Measurements from ENCODE around the gene MYO1F. TPM values are rescaled to one million over a fixed set of nuclear protein-coding genes. Genes with fewer than 3 reads are reported as not detected.

The MYO1F gene
- total and polyA plus RNA-seq, 2 of the 13 experiments (the other 11 are each of a cell fraction or from before 2014, with no cell fraction given), result 0.09 to 0.13 TPM

- Histone ChIP-seq H3K79me2 (ENCODE audit: insufficient read depth, low read length) (no peaks in the 10 kb centered on the region), H3K27ac (ENCODE audit: extremely low read length, insufficient read depth, low read length) (no peak overlapping the region), H3K4me2 (ENCODE audit: low read depth, low read length) (peak overlapping the region; percentile 99), H3K9me3 (ENCODE audit: low read length) (no peaks in the 10 kb centered on the region), H4K20me1 (ENCODE audit: insufficient read depth, low read length) (no peaks in the 10 kb centered on the region), H3K4me3 (replicated peaks in 1 of 3; ENCODE audit: insufficient read depth in 1 of 3, low read depth in 2 of 3, low read length in 3 of 3) (peak overlapping the region in 1 of 3 experiments; percentile 39; a peak in 1 of 6 replicates), H3K27me3 (ENCODE audit: control insufficient read depth in 1 of 2, insufficient read depth in 2 of 2, low read length in 2 of 2) (0 out of 5 replicates have a peak, but pooled peaks cover 0 to 2% of the 10 kb centered on the region in 2 experiments), H3K9ac (ENCODE audit: insufficient read depth, low read depth, low read length) (0 out of 2 replicates have a peak overlapping the region, but pooled peaks have one; percentile 25), H2AFZ (ENCODE audit: low read length) (no peak overlapping the region), H3K36me3 (replicated peaks in 1 of 2; ENCODE audit: control insufficient read depth in 1 of 2, insufficient read depth in 2 of 2, low read length in 2 of 2) (no peaks in the 10 kb centered on the region), H3K4me1 (ENCODE audit: insufficient read depth, low read length) (peaks cover 42% of the 10 kb centered on the region)
- WGBS (ENCODE audit: low lambda C conversion rate), result 41% methylated on average over 11 of the region's 11 CpGs
- ChIA-PET POLR2A (interaction anchor here (4.0 kb wide), 1 partner anchor 8 kb away, joined by 125 read pairs; no protein-coding TSS in a partner anchor), CTCF (ENCODE audit: low intra/inter-chr PET ratio, low total read pairs) (no interaction called here)
- no peak for FAIRE-seq
- in situ Hi-C loops (cut with HindIII; ENCODE audit: extremely low pct_ligation_motif_present, low pct_unique_long_range_greater_than_20kb) (no loop called here), intact Hi-C loops (cut with micrococcal nuclease; ENCODE audit: unreplicated experiment) (no loop called here)
- no TSS peak for BruUV-seq (replicated peaks)
- no peak for DNase-seq (ENCODE audit: low spot score)
- TF ChIP-seq MED8 (CRISPR knock-in tag; IDR thresholded peaks at IDR 0.05; ENCODE audit: insufficient replicate concordance), result peak; percentile 12
- TF ChIP-seq ZBTB33 (CRISPR knock-in tag; IDR thresholded peaks at IDR 0.05), result 0 out of 2 replicates have a peak, but pooled peaks have one; percentile 7
- TF ChIP-seq TBX3 (IDR thresholded peaks at IDR 0.05; ENCODE audit: borderline replicate concordance), result no peak
- peak; percentile 21; the same call in 1 of the 2 replicates for TF ChIP-seq THRA (CRISPR knock-in tag; IDR thresholded peaks at IDR 0.05; ENCODE audit: borderline replicate concordance)
- ATAC-seq, result no peak
Observed at GRCh38 chr19:8515317-8515716, 61.9 kb downstream of the MYO1F start.

Measured in HepG2 (cell line).